Measurements from ENCODE around the gene ZNF442.

- no peak for TF ChIP-seq CTCF (IDR thresholded peaks at IDR 0.05)
- TF ChIP-seq POLR2AphosphoS5 (IDR thresholded peaks at IDR 0.05), result no peak
Observed at GRCh38 chr19:12353375-12353774, 12.1 kb downstream of the ZNF442 start.

All from upper lobe of left lung (tissue), 4 donors.